ENCODE data around the gene EIPR1. TPM values are rescaled to one million over a fixed set of nuclear protein-coding genes. Genes with fewer than 3 reads are reported as not detected.
"Not testable (repeated sequence)": the region's sequence is repeated elsewhere in the genome, so short reads cannot be mapped to it uniquely, and the experiment has no call there.

Gene EIPR1
- total RNA-seq, 1 donor from 2014 or later = 27.8 TPM

DNA sequence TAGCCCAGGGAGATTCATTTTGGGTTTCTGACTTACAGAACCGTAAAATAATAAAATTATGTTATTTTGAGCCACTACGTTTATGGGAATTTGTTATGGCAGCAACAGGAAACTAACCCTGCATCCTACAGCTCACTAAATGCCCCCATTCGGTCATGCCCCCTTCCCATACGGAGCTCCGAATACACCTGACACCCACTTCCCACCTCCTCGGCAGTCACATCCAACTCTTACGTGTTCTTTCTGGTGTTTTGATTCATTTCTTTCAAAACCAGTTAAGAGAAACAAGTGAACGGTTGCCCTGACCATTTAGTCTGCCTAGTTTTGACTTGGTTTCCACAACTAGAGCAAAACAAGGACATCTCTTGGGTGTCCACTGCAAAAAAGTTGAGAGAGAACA lies 19.7 kb downstream of the EIPR1 start:
- TF ChIP-seq EZH2 (IDR thresholded peaks at IDR 0.05; ENCODE audit: insufficient read depth, low read length) = no peak
- TF ChIP-seq, protein P1, sequence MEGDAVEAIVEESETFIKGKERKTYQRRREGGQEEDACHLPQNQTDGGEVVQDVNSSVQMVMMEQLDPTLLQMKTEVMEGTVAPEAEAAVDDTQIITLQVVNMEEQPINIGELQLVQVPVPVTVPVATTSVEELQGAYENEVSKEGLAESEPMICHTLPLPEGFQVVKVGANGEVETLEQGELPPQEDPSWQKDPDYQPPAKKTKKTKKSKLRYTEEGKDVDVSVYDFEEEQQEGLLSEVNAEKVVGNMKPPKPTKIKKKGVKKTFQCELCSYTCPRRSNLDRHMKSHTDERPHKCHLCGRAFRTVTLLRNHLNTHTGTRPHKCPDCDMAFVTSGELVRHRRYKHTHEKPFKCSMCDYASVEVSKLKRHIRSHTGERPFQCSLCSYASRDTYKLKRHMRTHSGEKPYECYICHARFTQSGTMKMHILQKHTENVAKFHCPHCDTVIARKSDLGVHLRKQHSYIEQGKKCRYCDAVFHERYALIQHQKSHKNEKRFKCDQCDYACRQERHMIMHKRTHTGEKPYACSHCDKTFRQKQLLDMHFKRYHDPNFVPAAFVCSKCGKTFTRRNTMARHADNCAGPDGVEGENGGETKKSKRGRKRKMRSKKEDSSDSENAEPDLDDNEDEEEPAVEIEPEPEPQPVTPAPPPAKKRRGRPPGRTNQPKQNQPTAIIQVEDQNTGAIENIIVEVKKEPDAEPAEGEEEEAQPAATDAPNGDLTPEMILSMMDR (IDR thresholded peaks at IDR 0.05; ENCODE audit: insufficient read depth, low read depth, low read length) = no peak
- DNase-seq (ENCODE audit: low read depth) (no peak), FAIRE-seq (no peak)
- no peak overlapping the region for H3K27ac Mint-ChIP-seq (ENCODE audit: unreplicated experiment)
- H3K27me3 Mint-ChIP-seq (ENCODE audit: low read depth, unreplicated experiment) = no peaks in the 10 kb centered on the region
- no peaks in the 10 kb centered on the region for H3K27me3 ChIP-seq (ENCODE audit: insufficient read depth, low read length)
- H3K36me3 Mint-ChIP-seq (ENCODE audit: low read depth, unreplicated experiment) = peaks cover 7% of the 10 kb centered on the region
- peaks cover 34% of the 10 kb centered on the region for H3K79me2 ChIP-seq (ENCODE audit: insufficient read depth, low read length)
- no peak overlapping the region for H3K4me2 ChIP-seq (ENCODE audit: low read length)
- H3K9me3 Mint-ChIP-seq (ENCODE audit: unreplicated experiment) = no peaks in the 10 kb centered on the region
- no peak overlapping the region for H2AFZ ChIP-seq (ENCODE audit: low read depth, low read length)
- no peak overlapping the region for H3K4me3 ChIP-seq (ENCODE audit: insufficient read depth, low read depth, low read length)
- H3K4me1 Mint-ChIP-seq (ENCODE audit: low read depth, unreplicated experiment) = no peaks in the 10 kb centered on the region
- no peaks in the 10 kb centered on the region for H3K9me3 ChIP-seq (ENCODE audit: insufficient read depth, low read depth, low read length)
- H3K36me3 ChIP-seq (ENCODE audit: insufficient read depth, low read length) = peaks cover 5% of the 10 kb centered on the region
- no peak overlapping the region for H3K27ac ChIP-seq (ENCODE audit: low read depth, low read length)
- no peak overlapping the region for H3K4me3 Mint-ChIP-seq (ENCODE audit: unreplicated experiment)
- peaks cover 59% of the 10 kb centered on the region for H4K20me1 ChIP-seq (ENCODE audit: insufficient read depth, low read length)
- H3K9ac ChIP-seq (ENCODE audit: low read length) = no peak overlapping the region
- no peaks in the 10 kb centered on the region for H3K4me1 ChIP-seq (ENCODE audit: insufficient read depth, low read length)

DNA sequence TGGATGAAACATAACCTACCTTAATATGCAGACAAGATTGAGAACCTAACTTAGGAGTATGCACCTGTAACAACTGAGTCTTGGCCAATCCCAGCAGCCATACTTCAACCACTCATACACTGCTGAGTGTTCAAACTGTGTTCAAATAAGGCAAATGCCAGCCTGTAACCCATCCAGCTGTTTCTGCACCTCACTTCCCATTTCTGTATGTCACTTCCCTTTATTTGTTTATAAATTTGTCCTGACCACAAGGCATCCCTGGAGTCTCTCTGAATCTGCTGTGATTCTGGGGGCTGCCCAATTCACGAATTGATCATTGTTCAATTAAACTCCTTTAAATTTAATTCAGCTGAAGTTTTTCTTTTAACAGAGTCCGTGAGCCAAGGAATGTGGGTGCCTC lies 20.2 kb downstream of the EIPR1 start:
- H3K9ac ChIP-seq (ENCODE audit: low read length); FAIRE-seq; H3K9me3 Mint-ChIP-seq (ENCODE audit: unreplicated experiment); H3K36me3 ChIP-seq (ENCODE audit: insufficient read depth, low read length); H3K4me1 Mint-ChIP-seq (ENCODE audit: low read depth, unreplicated experiment); H3K9me3 ChIP-seq (ENCODE audit: insufficient read depth, low read depth, low read length); H3K4me3 Mint-ChIP-seq (ENCODE audit: unreplicated experiment); H2AFZ ChIP-seq (ENCODE audit: low read depth, low read length); H3K27ac ChIP-seq (ENCODE audit: low read depth, low read length); H3K4me3 ChIP-seq (ENCODE audit: insufficient read depth, low read depth, low read length); H3K27ac Mint-ChIP-seq (ENCODE audit: unreplicated experiment); DNase-seq (ENCODE audit: low read depth); H3K27me3 ChIP-seq (ENCODE audit: insufficient read depth, low read length); H3K4me1 ChIP-seq (ENCODE audit: insufficient read depth, low read length); H3K27me3 Mint-ChIP-seq (ENCODE audit: low read depth, unreplicated experiment); H3K4me2 ChIP-seq (ENCODE audit: low read length): not testable (repeated sequence)
- peaks cover 12% of the 10 kb centered on the region for H3K36me3 Mint-ChIP-seq (ENCODE audit: low read depth, unreplicated experiment)
- Histone ChIP-seq H4K20me1 (ENCODE audit: insufficient read depth, low read length) (peaks cover 54% of the 10 kb centered on the region), H3K79me2 (ENCODE audit: insufficient read depth, low read length) (peaks cover 30% of the 10 kb centered on the region)

DNA sequence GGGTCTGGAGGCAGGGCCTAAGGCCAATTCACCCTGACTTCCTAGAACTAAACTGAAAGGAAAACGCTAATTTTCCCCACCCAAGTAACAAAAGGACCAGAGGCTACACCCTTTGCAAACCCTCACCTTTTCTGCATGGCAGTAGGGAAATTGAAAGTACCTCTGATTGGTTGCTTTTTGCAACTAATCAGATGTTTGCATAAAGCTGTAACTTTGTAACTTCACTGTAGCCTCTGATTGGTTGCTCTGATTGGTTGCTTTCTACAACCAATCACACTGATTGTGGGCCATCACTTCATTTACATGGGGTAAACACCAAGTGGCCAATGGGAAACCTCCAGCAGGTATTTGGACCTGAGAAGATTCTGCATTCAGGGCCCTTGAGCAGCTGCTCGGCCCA lies 20.8 kb downstream of the EIPR1 start:
- Histone ChIP-seq H3K4me2 (ENCODE audit: low read length) (no peak overlapping the region), H3K79me2 (ENCODE audit: insufficient read depth, low read length) (peaks cover 26% of the 10 kb centered on the region), H3K9me3 (ENCODE audit: insufficient read depth, low read depth, low read length) (no peaks in the 10 kb centered on the region), H4K20me1 (ENCODE audit: insufficient read depth, low read length) (peaks cover 49% of the 10 kb centered on the region), H3K36me3 (ENCODE audit: insufficient read depth, low read length) (peaks cover 5% of the 10 kb centered on the region), H3K4me3 (ENCODE audit: insufficient read depth, low read depth, low read length) (no peak overlapping the region), H3K4me1 (ENCODE audit: insufficient read depth, low read length) (no peaks in the 10 kb centered on the region), H2AFZ (ENCODE audit: low read depth, low read length) (no peak overlapping the region), H3K27ac (ENCODE audit: low read depth, low read length) (no peak overlapping the region), H3K27me3 (ENCODE audit: insufficient read depth, low read length) (no peaks in the 10 kb centered on the region), H3K9ac (ENCODE audit: low read length) (no peak overlapping the region)
- H3K36me3 Mint-ChIP-seq (ENCODE audit: low read depth, unreplicated experiment) = peaks cover 14% of the 10 kb centered on the region
- no peak overlapping the region for H3K27ac Mint-ChIP-seq (ENCODE audit: unreplicated experiment)
- TF ChIP-seq EZH2 (IDR thresholded peaks at IDR 0.05; ENCODE audit: insufficient read depth, low read length) = no peak
- no peak for DNase-seq (ENCODE audit: low read depth)
- H3K27me3 Mint-ChIP-seq (ENCODE audit: low read depth, unreplicated experiment) = no peaks in the 10 kb centered on the region
- FAIRE-seq = no peak
- H3K9me3 Mint-ChIP-seq (ENCODE audit: unreplicated experiment) = peaks cover 1% of the 10 kb centered on the region
- no peak overlapping the region for H3K4me3 Mint-ChIP-seq (ENCODE audit: unreplicated experiment)
- H3K4me1 Mint-ChIP-seq (ENCODE audit: low read depth, unreplicated experiment) = no peaks in the 10 kb centered on the region
